GM12878 (cell line): ENCODE measurements around the gene MSL1. TPM values are rescaled to one million over a fixed set of nuclear protein-coding genes. Genes with fewer than 3 reads are reported as not detected.

Experiments used
- ATAC-seq: fragments of 200-7000 bp; cut with Tn5 transposase; 3 replicates; pipeline ENCODE4 v1.9.1; 2020; ENCODE audit warnings: mild to moderate bottlenecking, moderate library complexity
- BruUV-seq: library from RNA; stranded (reverse); fragments of 400-500 nt; replicated peaks from 2 replicates; lab custom pipeline; 2021; lab: Mats Ljungman, UMichigan
- CTCF ChIA-PET: fragments of 300-600 bp; sonication (Branson Sonifier 250); formaldehyde crosslinking; extraction: SDS; loops from one replicate; lab custom pipeline; 2021; ENCODE audit warnings: inconsistent platforms; lab: Yijun Ruan, JAX
- POLR2A ChIA-PET: fragments of 350-600 bp; formaldehyde crosslinking; extraction: SDS; loops from one replicate; lab custom pipeline; 2021; ENCODE audit warnings: inconsistent platforms; lab: Charles Lee
- RAD21 ChIA-PET: fragments of 300-600 bp; sonication (Branson Sonifier 250); formaldehyde crosslinking; loops from one replicate; lab custom pipeline; 2023; ENCODE audit warnings: antibody characterized with exemption; ENCODE audit not compliant: unreplicated experiment; lab: Charles Lee
- SMC1A ChIA-PET: fragments of 300-600 bp; sonication (Branson Sonifier 250); formaldehyde crosslinking; loops from one replicate; lab custom pipeline; 2023; ENCODE audit not compliant: unreplicated experiment, uncharacterized antibody; lab: Charles Lee
- DNase-seq: peaks from one replicate; pipeline ENCODE4 v3.0.0-alpha.2; 2011; ENCODE audit warnings: low read depth, low spot score
- FAIRE-seq: peaks from 3 replicates; lab custom pipeline; 2011; peaks lifted over from hg19 to GRCh38; lab: Jason Lieb, UNC
- H2AFZ ChIP-seq: 2 replicates; pipeline ENCODE4 v1.6.0; 2011; ENCODE audit warnings: low read depth, low read length, control low read depth; ENCODE audit not compliant: control insufficient read depth
- H3K27ac ChIP-seq: 2 replicates; pipeline ENCODE4 v1.5.1; 2011; ENCODE audit warnings: control low read depth; ENCODE audit not compliant: control insufficient read depth, insufficient read depth
- H3K27me3 ChIP-seq, 2 experiments: replicated peaks in 1 of 2; 2 replicates each; pipeline versions ENCODE4 v1.6.0 to v1.6.1; 2011; ENCODE audit warnings: low read length in 1 of 2; ENCODE audit not compliant: control insufficient read depth in 2 of 2, insufficient read depth in 2 of 2
- H3K36me3 ChIP-seq, 2 experiments: 2 replicates each; pipeline ENCODE4 v1.5.1; 2011; ENCODE audit warnings: low read length in 1 of 2; ENCODE audit not compliant: control insufficient read depth in 2 of 2, insufficient read depth in 2 of 2
- H3K4me1 ChIP-seq: 2 replicates; pipeline ENCODE4 v1.6.1; 2011; ENCODE audit warnings: mild to moderate bottlenecking, low read length, moderate library complexity, mixed read lengths; ENCODE audit not compliant: control insufficient read depth, insufficient read depth
- H3K4me2 ChIP-seq: 2 replicates; pipeline ENCODE4 v1.6.0; 2011; ENCODE audit warnings: control low read depth; ENCODE audit not compliant: control insufficient read depth, insufficient read depth
- H3K4me3 ChIP-seq: fragments of 200-600 bp; sonication (generic); 2 replicates; pipeline ENCODE4 v1.5.1; 2016
- H3K79me2 ChIP-seq: 2 replicates; pipeline ENCODE4 v1.6.0; 2011; ENCODE audit warnings: low read length; ENCODE audit not compliant: control insufficient read depth, insufficient read depth
- H3K9ac ChIP-seq: 2 replicates; pipeline ENCODE4 v1.8.0; 2011; ENCODE audit warnings: low read length, control low read depth, mixed read lengths; ENCODE audit not compliant: control insufficient read depth, insufficient read depth
- H3K9me3 ChIP-seq: replicated peaks from 3 replicates; pipeline ENCODE4 v1.5.1; 2011; ENCODE audit warnings: mild to moderate bottlenecking, low read length; ENCODE audit not compliant: control insufficient read depth, insufficient read depth
- H4K20me1 ChIP-seq: 2 replicates; pipeline ENCODE4 v1.6.0; 2011; ENCODE audit not compliant: control insufficient read depth, insufficient read depth
- BHLHE40 ChIP-seq, 2 experiments: fragments of 450-650 bp in 1 of 2; IDR thresholded peaks; 2 replicates each; pipeline ENCODE4 v1.6.1; 2011 to 2017; ENCODE audit warnings: low read depth in 2 of 2, borderline replicate concordance in 1 of 2, improper control_type of control experiment in 1 of 2, low read length in 1 of 2, mild to moderate bottlenecking in 1 of 2
- EP300 ChIP-seq, 2 experiments: fragments of 150-350 bp in 1 of 2; IDR thresholded peaks; 2 replicates each; pipeline ENCODE4 v1.6.1; 2011 to 2012; ENCODE audit warnings: low read depth in 2 of 2, low read length in 2 of 2, borderline replicate concordance in 1 of 2, improper control_type of control experiment in 1 of 2, inconsistent platforms in 1 of 2; ENCODE audit not compliant: control insufficient read depth in 1 of 2
- SRF ChIP-seq, 2 experiments: IDR thresholded peaks; 2 replicates each; pipeline ENCODE4 v1.6.1; 2011; ENCODE audit warnings: low read depth in 2 of 2, low read length in 2 of 2, mild to moderate bottlenecking in 1 of 2, moderate library complexity in 1 of 2
- whole genome bisulfite sequencing: methylation state at CpG from one replicate; pipeline ENCODE4 v1.1.6; 2016; ENCODE audit warnings: low lambda C conversion rate; ENCODE audit not compliant: insufficient replicate concordance, insufficient coverage; ENCODE audit errors: missing lambda C conversion rate; 5-methylcytosine and 5-hydroxymethylcytosine counted together
- in situ Hi-C: fragments of 300-500 bp; cut with MboI; formaldehyde crosslinking; loops from 9 replicates; pipeline ENCODE4 v1.14.3; 2018; ENCODE audit warnings: mixed read lengths
- intact Hi-C: fragments of 100-400 bp; cut with micrococcal nuclease; formaldehyde crosslinking; loops from one replicate; pipeline ENCODE4 v1.14.2; 2022; ENCODE audit not compliant: unreplicated experiment
- polyA plus RNA-seq, 11 experiments: library from polyadenylated mRNA; depleted of rRNA in 4 of 11; unstranded in 6 of 11; stranded (reverse) in 5 of 11; fragments of >200 nt; fragmentation: Nextera tagmentation in 4 of 11; fragmentation: Illumina TruSeq in 1 of 11; extraction: Ambion mirVana in 4 of 11; extraction: Trizol in 1 of 11; gene quantifications; 1 replicate in 1 of 11; 2 replicates in 10 of 11; pipeline versions ENCODE4 v1.2.1 to v1.2.3, GENCODE V29; 2011 to 2016; ENCODE audit warnings: inconsistent platforms in 2 of 11, missing spikeins in 2 of 11, low read depth in 1 of 11
- total RNA-seq, 4 experiments: library from RNA; depleted of rRNA in 3 of 4; stranded (reverse); fragments of >200 nt in 3 of 4; fragmentation: Illumina TruSeq in 1 of 4; extraction: Trizol in 1 of 4; gene quantifications; 2 replicates each; pipeline versions ENCODE4 v1.2.1 to v1.2.3, GENCODE V29; 2013 to 2021
- TF ChIP-seq, protein P1 (sequence below): fragments of 450-650 bp; IDR thresholded peaks from 2 replicates; pipeline ENCODE4 v1.6.1; 2016; ENCODE audit warnings: mild to moderate bottlenecking

Gene MSL1
- total and polyA plus RNA-seq, 10 of the 15 experiments (the other 5 are each of a cell fraction or from before 2014, with no cell fraction given), result 6.1 to 95.2 (median 51.8) TPM

DNA sequence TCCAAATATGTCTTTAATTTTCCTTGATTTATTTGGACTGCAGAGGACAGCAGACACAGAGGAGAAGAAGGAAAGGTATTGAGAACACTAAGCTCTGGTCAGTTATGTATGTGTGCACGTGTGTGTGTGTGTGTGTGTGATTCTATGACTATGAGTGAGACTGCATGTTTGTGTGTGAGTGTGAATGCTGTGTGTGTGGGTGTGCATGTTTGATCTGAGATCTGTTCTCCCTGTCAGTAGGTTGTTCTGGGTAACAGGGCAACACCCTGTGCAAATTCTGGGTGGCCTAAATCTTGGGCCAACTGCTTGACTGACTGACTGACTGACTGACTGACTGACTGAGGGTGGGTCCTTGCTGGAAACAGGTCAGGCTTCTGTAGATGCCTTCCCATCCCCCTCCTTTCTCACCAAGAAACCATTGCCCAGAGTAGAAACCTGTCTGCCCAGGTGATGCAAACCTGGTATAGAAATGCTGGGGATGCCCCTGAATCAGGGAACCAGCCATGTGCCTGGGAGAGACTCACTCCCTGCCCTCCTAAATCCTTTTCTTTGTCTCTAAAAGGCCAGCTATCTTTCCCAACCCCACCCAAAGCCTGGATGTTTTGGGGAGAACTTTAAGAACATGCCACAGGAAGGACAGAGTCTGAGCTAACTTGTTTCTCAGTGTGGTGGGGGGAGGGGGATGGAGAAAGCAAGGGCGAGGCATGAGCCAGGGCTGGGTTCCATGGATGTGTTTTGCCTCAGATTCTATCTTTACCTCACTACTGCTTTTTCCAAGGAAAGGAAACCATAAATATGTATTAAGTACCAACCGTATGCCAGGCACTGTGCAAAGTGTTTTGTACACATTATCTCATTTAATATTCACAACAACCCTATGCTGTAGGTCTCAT, 16.9 kb upstream of the MSL1 start:
- SMC1A ChIA-PET, result interaction anchor here (1.0 to 1.2 kb wide), 2 partner anchors 9 to 29 kb away, joined by 3 read pairs; no protein-coding TSS in a partner anchor
- intact Hi-C loops, result no loop called here
- H3K9me3 ChIP-seq, result no peaks in the 10 kb centered on the region
- BruUV-seq, result no TSS peak
- no peak for ATAC-seq
- H3K9ac ChIP-seq, result no peak overlapping the region; the same call in 1 of the 2 replicates
- H3K36me3 ChIP-seq, result no peaks in the 10 kb centered on the region
- H3K79me2 ChIP-seq, result 0 out of 2 replicates have a peak, but pooled peaks cover 3% of the 10 kb centered on the region
- no peak overlapping the region for H2AFZ ChIP-seq
- TF ChIP-seq BHLHE40 (IDR thresholded peaks at IDR 0.05; ENCODE audit: borderline replicate concordance in 1 of 2, low read depth in 2 of 2, low read length in 1 of 2) (0 out of 4 replicates have a peak, but pooled peaks of 1 of the 2 experiments have one; percentile 9), SRF (IDR thresholded peaks at IDR 0.05; ENCODE audit: low read depth in 2 of 2, low read length in 2 of 2) (no peak), EP300 (IDR thresholded peaks at IDR 0.05; ENCODE audit: borderline replicate concordance in 1 of 2, control insufficient read depth in 1 of 2, low read depth in 2 of 2, low read length in 2 of 2) (no peak)
- TF ChIP-seq, protein P1, sequence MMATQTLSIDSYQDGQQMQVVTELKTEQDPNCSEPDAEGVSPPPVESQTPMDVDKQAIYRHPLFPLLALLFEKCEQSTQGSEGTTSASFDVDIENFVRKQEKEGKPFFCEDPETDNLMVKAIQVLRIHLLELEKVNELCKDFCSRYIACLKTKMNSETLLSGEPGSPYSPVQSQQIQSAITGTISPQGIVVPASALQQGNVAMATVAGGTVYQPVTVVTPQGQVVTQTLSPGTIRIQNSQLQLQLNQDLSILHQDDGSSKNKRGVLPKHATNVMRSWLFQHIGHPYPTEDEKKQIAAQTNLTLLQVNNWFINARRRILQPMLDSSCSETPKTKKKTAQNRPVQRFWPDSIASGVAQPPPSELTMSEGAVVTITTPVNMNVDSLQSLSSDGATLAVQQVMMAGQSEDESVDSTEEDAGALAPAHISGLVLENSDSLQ, result peak; percentile 50
- TF ChIP-seq, all 136 proteins: peak for 2
- ChIA-PET RAD21 (interaction anchor here (0.6 kb wide), 1 partner anchor 29 kb away, joined by 3 read pairs; no protein-coding TSS in a partner anchor), POLR2A (interaction anchor here (1.0 to 1.2 kb wide), 2 partner anchors 8 to 9 kb away, joined by 3 to 5 read pairs; no protein-coding TSS in a partner anchor), CTCF (interaction anchor here (0.7 to 1.6 kb wide), 4 partner anchors 15 to 89 kb away, joined by 3 to 4 read pairs (median 4); no protein-coding TSS in a partner anchor)
- Histone ChIP-seq H3K4me3 (no peak overlapping the region), H3K4me1 (peaks cover 63% of the 10 kb centered on the region), H4K20me1 (no peaks in the 10 kb centered on the region), H3K27ac (no peak overlapping the region), H3K4me2 (no peak overlapping the region), H3K27me3 (no peaks in the 10 kb centered on the region)
- in situ Hi-C loops, result no loop called here
- 30% methylated on average over 3 of the region's 3 CpGs for WGBS
- no peak for DNase-seq
- no peak for FAIRE-seq
